H1 (cell line): ENCODE measurements around the gene BAIAP2L2. TPM values are rescaled to one million over a fixed set of nuclear protein-coding genes. Genes with fewer than 3 reads are reported as not detected.

Experiments
- CTCF ChIA-PET: fragments of 300-600 bp; sonication (Branson Sonifier 250); formaldehyde crosslinking; loops from one replicate; lab custom pipeline; 2021; ENCODE audit not compliant: partially characterized antibody; lab: Charles Lee
- POLR2A ChIA-PET: fragments of 300-600 bp; sonication (Branson Sonifier 250); formaldehyde crosslinking; loops from one replicate; lab custom pipeline; 2021; ENCODE audit warnings: inconsistent platforms; ENCODE audit not compliant: partially characterized antibody; lab: Charles Lee
- DNase-seq, 2 experiments: peaks; one replicate each; pipeline versions ENCODE4 v3.0.0 to v3.0.0-alpha.2; 2010 to 2022; ENCODE audit warnings: low spot score in 2 of 2, low read depth in 1 of 2, mixed read lengths in 1 of 2
- FAIRE-seq: peaks from 2 replicates; lab custom pipeline; 2011; peaks lifted over from hg19 to GRCh38; lab: Jason Lieb, UNC
- H2AFZ ChIP-seq: 2 replicates; pipeline ENCODE4 v1.8.1; 2012; ENCODE audit warnings: low read length, inconsistent platforms
- H2AK5ac ChIP-seq: 2 replicates; pipeline ENCODE4 v1.6.1; 2013; ENCODE audit warnings: low read depth, low read length
- H2BK120ac ChIP-seq: replicated peaks from 2 replicates; pipeline ENCODE3; 2013; ENCODE audit warnings: low read depth, low read length, inconsistent platforms
- H2BK12ac ChIP-seq: 2 replicates; pipeline ENCODE4 v1.6.1; 2013; ENCODE audit warnings: low read depth, low read length
- H2BK15ac ChIP-seq: 2 replicates; pipeline ENCODE4 v1.6.1; 2013; ENCODE audit warnings: low read length
- H2BK20ac ChIP-seq: 2 replicates; pipeline ENCODE4 v1.6.1; 2013; ENCODE audit warnings: low read length
- H2BK5ac ChIP-seq: 2 replicates; pipeline ENCODE4 v1.6.1; 2013; ENCODE audit warnings: low read depth, low read length
- H3K14ac ChIP-seq: 2 replicates; pipeline ENCODE4 v1.6.1; 2013; ENCODE audit warnings: inconsistent platforms; ENCODE audit not compliant: insufficient read length
- H3K18ac ChIP-seq: 2 replicates; pipeline ENCODE4 v1.6.1; 2013; ENCODE audit warnings: low read length; ENCODE audit errors: extremely low read depth
- H3K23ac ChIP-seq: 2 replicates; pipeline ENCODE4 v1.6.1; 2013; ENCODE audit warnings: inconsistent platforms; ENCODE audit not compliant: insufficient read length
- H3K23me2 ChIP-seq: 2 replicates; pipeline ENCODE4 v1.6.1; 2013; ENCODE audit warnings: low read depth, low read length
- H3K27ac ChIP-seq: 2 replicates; pipeline ENCODE4 v1.6.1; 2011; ENCODE audit warnings: low read depth, low read length, inconsistent platforms
- H3K27me3 ChIP-seq, 4 experiments: replicated peaks in 1 of 4; 1 replicate in 1 of 4; 2 replicates in 3 of 4; pipeline versions ENCODE4 v1.6.1 to v1.8.1; 2011 to 2013; ENCODE audit warnings: low read length in 3 of 4, mild to moderate bottlenecking in 3 of 4, inconsistent platforms in 2 of 4, mixed read lengths in 2 of 4, moderate library complexity in 1 of 4; ENCODE audit not compliant: control insufficient read depth in 3 of 4, insufficient read depth in 3 of 4; ENCODE audit errors: extremely low read depth in 1 of 4
- H3K36me3 ChIP-seq, 4 experiments: 2 replicates each; pipeline versions ENCODE4 v1.6.1 to v1.8.1; 2011 to 2013; ENCODE audit warnings: mild to moderate bottlenecking in 4 of 4, low read length in 3 of 4, moderate library complexity in 2 of 4, control low read depth in 1 of 4, inconsistent platforms in 1 of 4; ENCODE audit not compliant: insufficient read depth in 4 of 4, control insufficient read depth in 2 of 4
- H3K4ac ChIP-seq: replicated peaks from 2 replicates; pipeline ENCODE3; 2013; ENCODE audit warnings: low read length, low read depth, mixed read lengths, inconsistent platforms; ENCODE audit not compliant: insufficient read length
- H3K4me1 ChIP-seq, 4 experiments: replicated peaks in 1 of 4; 1 replicate in 1 of 4; 2 replicates in 3 of 4; pipeline versions ENCODE4 v1.6.1 to v1.8.1; 2011 to 2013; ENCODE audit warnings: low read length in 3 of 4, inconsistent platforms in 2 of 4, mixed read lengths in 1 of 4; ENCODE audit not compliant: insufficient read depth in 4 of 4, control insufficient read depth in 3 of 4
- H3K4me2 ChIP-seq, 2 experiments: 2 replicates each; pipeline versions ENCODE4 v1.6.1 to v1.8.1; 2011 to 2013; ENCODE audit warnings: low read depth in 2 of 2, low read length in 2 of 2, control low read depth in 1 of 2, inconsistent platforms in 1 of 2, mild to moderate bottlenecking in 1 of 2; ENCODE audit not compliant: insufficient read depth in 1 of 2
- H3K4me3 ChIP-seq, 4 experiments: fragments of 200-600, 300-600 bp in 1 of 4; sonication (generic), shearing (Covaris generic), sonication (Bioruptor Twin) in 1 of 4; 2 replicates each; pipeline versions ENCODE4 v1.5.1 to v1.8.1; 2011 to 2016; ENCODE audit warnings: low read length in 4 of 4, low read depth in 3 of 4, control low read depth in 2 of 4, inconsistent platforms in 2 of 4, mild to moderate bottlenecking in 2 of 4, mixed read lengths in 1 of 4, moderate library complexity in 1 of 4; ENCODE audit not compliant: insufficient read depth in 2 of 4; ENCODE audit errors: extremely low read depth in 1 of 4
- H3K56ac ChIP-seq: replicated peaks from 2 replicates; pipeline ENCODE3; 2013; ENCODE audit warnings: low read depth, mild to moderate bottlenecking, mixed read lengths, low read length, inconsistent platforms; ENCODE audit not compliant: insufficient read length
- H3K79me1 ChIP-seq: 2 replicates; pipeline ENCODE4 v1.6.1; 2013; ENCODE audit warnings: low read depth, low read length, control low read depth
- H3K79me2 ChIP-seq, 2 experiments: 2 replicates each; pipeline versions ENCODE4 v1.6.1 to v1.8.1; 2012 to 2013; ENCODE audit warnings: low read length in 2 of 2, mild to moderate bottlenecking in 2 of 2, inconsistent platforms in 1 of 2; ENCODE audit not compliant: insufficient read depth in 2 of 2, control insufficient read depth in 1 of 2
- H3K9ac ChIP-seq, 4 experiments: replicated peaks in 1 of 4; 1 replicate in 1 of 4; 2 replicates in 3 of 4; pipeline versions ENCODE4 v1.6.1 to v1.8.1; 2011 to 2013; ENCODE audit warnings: low read depth in 3 of 4, low read length in 3 of 4, control low read depth in 2 of 4, mild to moderate bottlenecking in 2 of 4, moderate library complexity in 2 of 4, inconsistent platforms in 1 of 4; ENCODE audit errors: extremely low read depth in 1 of 4
- H3K9me3 ChIP-seq, 2 experiments: 2 replicates each; pipeline versions ENCODE4 v1.6.1 to v1.8.1; 2012 to 2013; ENCODE audit warnings: mild to moderate bottlenecking in 2 of 2, moderate library complexity in 2 of 2, control low read depth in 1 of 2, inconsistent platforms in 1 of 2, low read depth in 1 of 2, low read length in 1 of 2, mixed read lengths in 1 of 2; ENCODE audit not compliant: insufficient read depth in 2 of 2
- H4K20me1 ChIP-seq, 2 experiments: replicated peaks in 1 of 2; 2 replicates each; pipeline versions ENCODE3 to v1.8.1; 2011 to 2013; ENCODE audit warnings: inconsistent platforms in 2 of 2, low read length in 2 of 2, mild to moderate bottlenecking in 1 of 2; ENCODE audit not compliant: insufficient read depth in 2 of 2, control insufficient read depth in 1 of 2
- H4K5ac ChIP-seq: 2 replicates; pipeline ENCODE4 v1.6.1; 2013; ENCODE audit warnings: low read length, low read depth, mixed read lengths, inconsistent platforms; ENCODE audit not compliant: insufficient read length
- H4K8ac ChIP-seq: 2 replicates; pipeline ENCODE4 v1.8.0; 2013; ENCODE audit warnings: mild to moderate bottlenecking, moderate library complexity, low read length, inconsistent platforms; ENCODE audit not compliant: insufficient read depth; ENCODE audit errors: extremely low read depth
- H4K91ac ChIP-seq: replicated peaks from 2 replicates; pipeline ENCODE3; 2013; ENCODE audit warnings: low read length, mixed read lengths, inconsistent platforms; ENCODE audit not compliant: insufficient read length
- BRCA1 ChIP-seq: IDR thresholded peaks from 2 replicates; pipeline ENCODE4 v1.6.1; 2012; ENCODE audit warnings: low read depth, low read length, improper control_type of control experiment
- CEBPB ChIP-seq: IDR thresholded peaks from 2 replicates; pipeline ENCODE4 v1.6.1; 2012; ENCODE audit warnings: low read depth, low read length
- CHD1 ChIP-seq: IDR thresholded peaks from 2 replicates; pipeline ENCODE4 v1.6.1; 2012; ENCODE audit warnings: low read depth, low read length, improper control_type of control experiment
- KDM5A ChIP-seq: fragments of 200-600 bp; IDR thresholded peaks from 2 replicates; pipeline ENCODE4 v1.7.1; 2012; ENCODE audit warnings: mild to moderate bottlenecking, low read length, inconsistent platforms, mixed read lengths
- MAX ChIP-seq: IDR thresholded peaks from 2 replicates; pipeline ENCODE4 v1.6.1; 2012; ENCODE audit warnings: inconsistent platforms
- NRF1 ChIP-seq: IDR thresholded peaks from 2 replicates; pipeline ENCODE4 v1.6.1; 2011; ENCODE audit warnings: mild to moderate bottlenecking, low read depth, low read length, improper control_type of control experiment
- PHF8 ChIP-seq: fragments of 200-600 bp; sonication (generic); conservative IDR thresholded peaks from 2 replicates; pipeline ENCODE4 v1.7.1; 2012; ENCODE audit warnings: low read depth, mild to moderate bottlenecking, inconsistent platforms, low read length, moderate library complexity
- RAD21 ChIP-seq, 2 experiments: IDR thresholded peaks in 1 of 2; conservative IDR thresholded peaks in 1 of 2; 2 replicates each; pipeline ENCODE4 v1.6.1; 2011; ENCODE audit warnings: low read depth in 2 of 2, low read length in 2 of 2, improper control_type of control experiment in 1 of 2, inconsistent platforms in 1 of 2, mild to moderate bottlenecking in 1 of 2, moderate library complexity in 1 of 2
- RBBP5 ChIP-seq: IDR thresholded peaks from 2 replicates; pipeline ENCODE4 v1.7.1; 2012; ENCODE audit warnings: low read depth, mild to moderate bottlenecking, inconsistent platforms, low read length, moderate library complexity, borderline replicate concordance
- RXRA ChIP-seq: IDR thresholded peaks from 2 replicates; pipeline ENCODE4 v1.6.1; 2011; ENCODE audit warnings: low read depth, mild to moderate bottlenecking, low read length, moderate library complexity; ENCODE audit not compliant: insufficient read depth
- SP1 ChIP-seq: IDR thresholded peaks from 2 replicates; pipeline ENCODE4 v1.6.1; 2011; ENCODE audit warnings: low read depth, low read length
- SP2 ChIP-seq: IDR thresholded peaks from 2 replicates; pipeline ENCODE4 v1.6.1; 2012; ENCODE audit warnings: mild to moderate bottlenecking, low read length, inconsistent platforms
- SP4 ChIP-seq: IDR thresholded peaks from 2 replicates; pipeline ENCODE4 v1.6.1; 2012; ENCODE audit warnings: low read length, inconsistent platforms
- TAF1 ChIP-seq: IDR thresholded peaks from 2 replicates; pipeline ENCODE4 v1.6.1; 2011; ENCODE audit warnings: mild to moderate bottlenecking, low read depth, low read length
- TBP ChIP-seq: IDR thresholded peaks from 2 replicates; pipeline ENCODE4 v1.6.1; 2011; ENCODE audit warnings: low read depth, low read length, improper control_type of control experiment
- WGBS, 2 experiments: shearing (Covaris generic) in 1 of 2; methylation state at CpG; one replicate each; pipeline versions ENCODE4 v1.1.6 to v1.1.7; 2013 to 2015; ENCODE audit warnings: low lambda C conversion rate in 2 of 2, mixed read lengths in 2 of 2, inconsistent platforms in 1 of 2, low coverage in 1 of 2, missing lambda C conversion rate in 1 of 2; ENCODE audit not compliant: insufficient replicate concordance in 2 of 2, insufficient coverage in 1 of 2, insufficient read length in 1 of 2; ENCODE audit errors: extremely low coverage in 1 of 2, missing lambda C conversion rate in 1 of 2; 5-methylcytosine and 5-hydroxymethylcytosine counted together
- polyA plus RNA-seq, 7 experiments: library from polyadenylated mRNA; depleted of rRNA in 3 of 7; stranded (reverse) in 5 of 7; unstranded in 2 of 7; fragments of >200 nt in 5 of 7; fragments of 200-250 nt in 2 of 7; gene quantifications; 1 replicate in 5 of 7; 2 replicates in 1 of 7; 4 replicates in 1 of 7; pipeline versions ENCODE4 v1.2.1 to v1.2.3, GENCODE V29; 2011 to 2013; ENCODE audit warnings: missing spikeins in 2 of 7, mixed read lengths in 2 of 7
- total RNA-seq: library from RNA; stranded (reverse); fragmentation: NEBNext Ultra II Directional; extraction: Animal tissue kit (Norgen Biotek cat#: 25700); gene quantifications from 2 replicates; pipeline ENCODE4 v1.2.1, GENCODE V29; 2021

The BAIAP2L2 gene
- total and polyA plus RNA-seq, 2 of the 8 experiments (the other 6 are each of a cell fraction or from before 2014, with no cell fraction given): 5.4 to 10.0 TPM

GRCh38 chr22:38085501-38085900, 25.0 kb downstream of the BAIAP2L2 start:
- H3K4me2 ChIP-seq: no peak overlapping the region
- H3K27ac ChIP-seq: no peak overlapping the region
- DNase-seq (no peak), FAIRE-seq (no peak)
- peaks cover 6% of the 10 kb centered on the region for H3K23me2 ChIP-seq
- H3K27me3 ChIP-seq: peaks cover 7 to 32% (median 24%) of the 10 kb centered on the region in 4 experiments
- no peak overlapping the region for H2BK20ac ChIP-seq
- H2BK12ac ChIP-seq: no peak overlapping the region
- H3K56ac ChIP-seq: no peak overlapping the region
- H4K5ac ChIP-seq: no peak overlapping the region
- H3K4me1 ChIP-seq: peaks cover 0 to 36% (median 26%) of the 10 kb centered on the region in 4 experiments; a peak in 6 of 7 replicates
- H3K18ac ChIP-seq: no peak overlapping the region
- no peak overlapping the region for H2AFZ ChIP-seq
- H3K14ac ChIP-seq: no peak overlapping the region
- WGBS, 2 experiments: 87% methylated on average over 5 of the region's 5 CpGs; no CpG with 5 or more reads in 1 of the 2 experiments
- ChIA-PET POLR2A (interaction anchor here (1.1 to 1.5 kb wide), 2 partner anchors 11 kb away, joined by 3 read pairs; no protein-coding TSS in a partner anchor), CTCF (interaction anchor here (0.7 to 4.8 kb wide), 9 partner anchors 11 to 33 kb away, joined by 3 to 64 read pairs (median 8); no protein-coding TSS in a partner anchor)
- H3K9ac ChIP-seq: no peak overlapping the region
- no peak overlapping the region; the same call in 1 of the 2 replicates for H4K8ac ChIP-seq
- no peak overlapping the region for H2BK120ac ChIP-seq
- H3K4me3 ChIP-seq: no peak overlapping the region
- no peak overlapping the region for H3K4ac ChIP-seq
- H3K9me3 ChIP-seq: no peaks in the 10 kb centered on the region
- no peak overlapping the region for H4K91ac ChIP-seq
- no peaks in the 10 kb centered on the region for H3K79me2 ChIP-seq
- H2BK15ac ChIP-seq: no peak overlapping the region
- no peak overlapping the region for H2BK5ac ChIP-seq
- no peaks in the 10 kb centered on the region for H3K36me3 ChIP-seq
- no peak overlapping the region for H3K23ac ChIP-seq
- H3K79me1 ChIP-seq: no peaks in the 10 kb centered on the region
- peaks cover 0 to 2% of the 10 kb centered on the region in 2 experiments for H4K20me1 ChIP-seq
- no peak overlapping the region for H2AK5ac ChIP-seq
- no peak for TF ChIP-seq CHD1
- no peak for TF ChIP-seq RAD21 (IDR thresholded peaks at IDR 0.05 in 1 of 2, conservative IDR thresholded peaks at IDR 0.05 in 1 of 2; ENCODE audit: low read depth in 2 of 2, low read length in 2 of 2)
- no peak for TF ChIP-seq NRF1
- TF ChIP-seq PHF8: no peak
- TF ChIP-seq TAF1: no peak
- TF ChIP-seq RBBP5: no peak
- no peak for TF ChIP-seq KDM5A
- no peak for TF ChIP-seq RXRA
- TF ChIP-seq SP1: no peak
- TF ChIP-seq SP4: no peak
- TF ChIP-seq SP2: no peak
- TF ChIP-seq CEBPB: no peak
- no peak for TF ChIP-seq BRCA1
- TF ChIP-seq TBP: no peak
- no peak for TF ChIP-seq MAX
